Measurements from ENCODE around the gene UBE2I.

UBE2I gene

DNA sequence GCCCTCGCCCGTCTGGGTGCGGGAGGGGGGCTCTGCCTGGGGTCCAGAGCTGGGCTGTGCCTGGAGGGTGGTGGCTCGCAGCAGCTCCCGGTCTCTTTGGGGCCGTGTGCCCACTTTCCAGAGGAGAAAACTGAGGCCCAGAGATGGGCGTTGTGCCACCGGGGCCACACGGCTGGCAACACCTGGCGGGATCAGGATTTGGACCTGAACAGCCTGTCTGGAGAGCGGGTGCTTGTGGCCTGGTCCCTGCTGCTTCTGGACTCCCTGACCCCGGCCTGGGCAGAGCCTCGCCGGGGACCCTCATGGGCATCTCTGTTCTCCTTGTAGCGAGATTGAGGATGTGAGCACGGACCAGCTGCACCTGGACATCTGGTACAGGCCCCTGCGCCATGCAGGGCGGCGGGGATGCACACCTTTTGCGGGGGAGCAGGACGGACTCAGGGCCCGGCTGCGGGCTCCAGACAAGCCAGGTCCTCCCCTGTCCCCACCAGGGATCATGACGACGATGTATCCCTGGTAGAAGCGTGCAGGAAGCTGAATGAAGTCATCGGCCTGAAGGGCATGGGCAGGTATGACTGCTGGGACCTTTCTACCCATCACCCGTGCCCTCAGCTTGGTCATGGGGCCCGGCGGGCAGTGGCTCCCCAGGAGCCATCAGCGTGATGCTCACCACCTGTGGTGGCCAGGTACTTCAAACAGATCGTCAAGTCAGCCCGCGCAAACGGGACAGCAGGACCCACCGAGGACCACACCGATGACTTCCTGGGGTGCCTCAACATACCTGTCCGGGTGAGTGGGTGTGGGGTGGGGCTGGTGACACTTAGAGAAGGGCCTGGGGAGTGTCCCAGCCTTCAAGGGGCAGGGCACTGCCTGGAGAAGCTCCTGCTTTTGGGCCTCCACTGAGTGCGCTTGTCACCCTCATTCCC, 32.3 kb downstream of the UBE2I start:
- DNase-seq: no peak

DNA sequence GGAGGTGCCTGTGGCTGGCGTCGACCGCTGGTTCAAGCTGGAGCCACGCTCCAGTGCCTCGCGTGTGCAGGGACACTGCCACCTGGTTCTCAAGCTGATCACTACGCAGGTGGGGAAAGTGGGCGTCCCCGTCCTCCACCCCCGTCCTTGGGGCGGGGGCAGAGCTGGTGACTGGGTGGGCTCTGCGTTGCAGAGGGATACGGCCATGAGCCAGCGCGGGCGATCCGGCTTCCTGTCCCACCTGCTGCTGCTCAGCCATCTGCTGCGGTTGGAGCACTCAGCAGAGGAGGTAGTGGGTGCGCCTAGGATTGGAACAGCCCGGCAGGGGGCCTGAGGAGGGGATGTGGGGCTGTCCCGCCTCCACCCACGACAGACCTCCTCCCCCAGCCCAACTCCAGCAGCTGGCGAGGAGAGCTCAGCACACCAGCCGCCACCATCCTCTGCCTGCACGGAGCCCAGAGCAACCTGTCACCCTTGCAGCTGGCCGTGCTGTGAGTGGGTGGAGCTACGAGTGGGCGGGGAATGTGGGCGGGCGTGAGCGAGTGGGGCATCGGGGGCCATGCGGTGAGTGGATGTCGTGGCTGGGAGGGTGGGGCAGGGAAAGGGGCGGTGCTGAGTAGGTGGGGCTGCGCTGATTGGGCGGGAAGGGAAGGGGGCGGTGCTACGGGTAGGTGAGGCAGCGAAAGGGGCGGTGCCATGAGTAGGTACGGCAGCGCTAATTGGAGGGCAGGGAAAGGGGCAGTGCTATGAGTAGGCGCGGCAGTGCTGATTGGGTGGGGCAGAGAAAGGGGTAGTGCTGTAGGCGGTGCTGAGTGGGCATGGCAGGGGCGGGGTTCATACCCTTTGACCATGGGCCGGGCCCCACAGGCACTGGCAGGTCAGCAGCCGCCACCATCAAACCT, 33.3 kb downstream of the UBE2I start:
- DNase-seq: peak in 54 of 56 donors; percentile 9 to 97 (median 64)

DNA sequence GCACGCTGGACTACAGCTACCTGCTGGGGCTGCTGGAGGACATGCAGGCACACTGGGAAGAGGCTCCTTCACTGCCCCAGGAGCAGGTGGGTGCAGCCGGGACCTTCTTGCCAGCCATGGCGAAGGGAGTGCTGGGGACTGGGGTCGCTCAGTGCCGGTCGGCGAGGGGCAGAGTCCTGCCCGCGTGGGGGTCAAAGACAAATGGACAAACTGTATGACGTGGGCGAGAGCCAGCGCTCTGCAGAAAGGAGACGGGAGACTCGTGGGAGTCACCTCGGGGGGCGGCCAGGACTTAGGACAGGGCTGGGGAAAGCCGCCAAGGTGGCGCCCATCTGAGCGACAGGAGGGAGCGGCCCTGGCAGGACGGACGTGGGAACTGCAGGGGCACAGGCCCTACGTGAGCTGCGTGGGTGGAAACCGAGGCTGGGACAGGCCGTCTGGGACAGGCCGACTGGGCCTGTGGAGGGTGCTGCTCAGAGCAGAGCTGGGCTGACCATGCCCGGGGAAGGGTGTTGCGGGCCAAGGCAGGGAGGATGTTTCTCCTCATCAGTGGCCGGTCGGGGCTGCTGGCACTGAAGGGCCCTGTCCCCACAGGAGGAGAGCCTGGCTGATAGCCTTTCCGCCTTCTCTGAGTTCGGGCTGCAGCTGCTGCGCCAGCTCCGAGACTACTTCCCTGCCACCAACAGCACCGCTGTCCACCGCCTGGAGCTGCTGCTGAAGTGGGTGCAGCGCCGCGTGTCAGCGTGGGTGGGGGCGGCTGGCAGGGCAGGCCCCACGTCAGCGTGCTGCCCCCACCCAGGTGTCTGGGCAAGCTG, 34.2 kb downstream of the UBE2I start:
- DNase-seq: no peak

DNA sequence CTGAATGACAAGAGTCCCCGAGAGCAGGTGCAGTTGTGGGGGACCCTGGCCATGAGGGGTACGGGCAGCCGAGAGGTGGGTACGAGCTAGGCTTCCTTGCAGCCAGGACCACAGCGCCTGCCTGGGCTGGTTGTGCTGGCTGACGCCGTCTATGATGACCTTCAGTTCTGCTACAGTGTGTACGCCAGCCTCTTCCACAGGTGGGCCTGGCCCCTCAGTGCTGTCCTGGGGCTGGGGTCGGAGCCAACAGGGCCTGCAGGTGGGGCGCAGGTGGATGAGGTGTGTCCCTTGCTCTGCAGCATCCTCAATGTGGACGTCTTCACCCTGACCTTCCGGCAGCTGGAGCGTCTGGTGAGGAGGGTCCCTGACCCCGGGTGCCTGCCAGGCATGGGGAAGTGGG, 35.1 kb downstream of the UBE2I start:
- no peak for DNase-seq

DNA sequence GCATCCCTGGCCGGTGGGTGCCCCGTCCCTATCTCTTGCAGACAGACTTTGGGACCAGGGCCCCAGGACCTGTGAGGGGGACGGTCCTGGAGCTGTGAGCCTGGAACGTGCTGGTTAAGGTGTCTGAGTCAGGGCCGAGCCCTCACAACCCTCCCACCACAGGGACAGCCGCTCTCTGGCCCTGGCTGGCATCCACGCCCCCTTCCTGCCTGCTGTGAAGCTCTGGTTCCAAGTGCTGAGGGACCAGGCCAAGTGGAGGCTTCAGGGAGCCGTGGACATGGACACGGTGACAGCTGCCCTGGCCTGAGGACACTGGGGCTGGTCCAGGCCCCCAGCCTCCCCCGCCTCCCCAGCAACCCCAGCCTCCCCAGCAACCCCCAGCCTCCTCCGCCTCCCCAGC, 35.7 kb downstream of the UBE2I start:
- DNase-seq: no peak

DNA sequence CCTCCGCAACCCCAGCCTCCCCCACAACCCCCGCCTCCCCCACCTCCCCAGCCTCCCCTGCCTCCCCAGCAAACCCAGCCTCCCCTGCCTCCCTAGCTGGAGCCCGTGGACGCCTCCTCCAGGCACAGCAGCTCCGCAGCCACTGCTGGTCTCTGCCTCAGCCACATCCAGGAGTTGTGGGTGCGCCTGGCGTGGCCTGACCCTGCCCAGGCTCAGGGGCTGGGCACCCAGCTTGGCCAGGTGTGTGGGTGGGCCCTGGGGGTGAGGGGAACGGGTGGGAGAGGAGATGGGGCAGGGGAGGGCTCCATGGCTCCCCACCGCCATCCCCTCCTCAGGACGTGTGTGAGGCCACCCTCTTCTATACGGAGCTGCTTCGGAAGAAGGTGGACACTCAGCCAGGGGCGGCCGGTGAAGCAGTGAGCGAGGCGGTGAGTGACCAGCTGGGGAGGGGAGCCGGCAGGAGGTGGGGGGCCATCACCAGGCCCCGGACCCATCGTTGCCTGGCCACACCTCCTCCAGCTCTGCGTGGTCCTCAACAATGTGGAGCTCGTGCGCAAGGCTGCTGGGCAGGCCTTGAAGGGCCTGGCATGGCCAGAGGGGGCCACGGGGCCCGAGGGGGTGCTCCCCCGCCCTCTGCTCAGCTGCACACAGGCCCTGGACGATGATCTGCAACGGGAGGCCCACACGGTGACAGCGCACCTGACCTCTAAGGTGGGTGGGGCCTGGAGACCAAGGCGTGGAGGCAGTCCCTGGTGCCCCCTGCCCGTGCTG, 36.4 kb downstream of the UBE2I start:
- no peak for DNase-seq

DNA sequence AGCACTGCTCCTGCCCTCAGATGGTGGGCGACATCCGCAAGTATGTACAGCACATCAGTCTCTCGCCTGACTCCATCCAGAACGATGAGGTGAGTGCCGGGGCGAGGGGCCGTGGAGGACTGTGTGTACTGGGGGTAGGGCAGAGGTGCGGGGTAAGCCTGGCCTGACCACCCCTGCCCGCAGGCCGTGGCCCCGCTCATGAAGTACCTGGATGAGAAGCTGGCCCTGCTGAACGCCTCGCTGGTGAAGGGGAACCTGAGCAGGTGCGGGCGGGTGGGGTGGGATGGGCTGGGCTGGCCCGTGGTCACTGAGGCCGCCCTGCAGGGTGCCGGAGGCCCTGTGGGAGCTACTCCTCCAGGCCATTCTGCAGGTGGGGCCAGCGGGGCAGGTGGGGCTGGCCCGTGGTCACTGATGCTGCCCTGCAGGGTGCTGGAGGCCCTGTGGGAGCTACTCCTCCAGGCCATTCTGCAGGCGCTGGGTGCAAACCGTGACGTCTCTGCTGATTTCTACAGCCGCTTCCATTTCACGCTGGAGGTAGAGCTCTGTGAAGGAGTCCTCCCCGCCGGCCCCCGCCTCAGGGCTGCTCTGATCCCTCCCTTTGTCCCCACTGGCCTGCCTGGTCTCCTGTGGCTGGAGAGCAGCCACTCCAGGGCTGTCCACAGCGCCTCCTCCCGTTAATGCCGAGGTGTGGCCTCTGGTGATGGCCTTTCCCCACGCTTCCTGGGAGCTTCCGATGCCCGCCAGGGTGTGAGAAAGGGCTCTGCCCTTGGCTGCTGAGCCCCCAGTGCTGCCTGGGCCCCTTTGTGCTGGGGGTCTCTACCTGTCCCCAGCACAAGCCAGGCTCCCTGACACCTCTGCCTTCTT, 37.2 kb downstream of the UBE2I start:
- no peak for DNase-seq

DNA sequence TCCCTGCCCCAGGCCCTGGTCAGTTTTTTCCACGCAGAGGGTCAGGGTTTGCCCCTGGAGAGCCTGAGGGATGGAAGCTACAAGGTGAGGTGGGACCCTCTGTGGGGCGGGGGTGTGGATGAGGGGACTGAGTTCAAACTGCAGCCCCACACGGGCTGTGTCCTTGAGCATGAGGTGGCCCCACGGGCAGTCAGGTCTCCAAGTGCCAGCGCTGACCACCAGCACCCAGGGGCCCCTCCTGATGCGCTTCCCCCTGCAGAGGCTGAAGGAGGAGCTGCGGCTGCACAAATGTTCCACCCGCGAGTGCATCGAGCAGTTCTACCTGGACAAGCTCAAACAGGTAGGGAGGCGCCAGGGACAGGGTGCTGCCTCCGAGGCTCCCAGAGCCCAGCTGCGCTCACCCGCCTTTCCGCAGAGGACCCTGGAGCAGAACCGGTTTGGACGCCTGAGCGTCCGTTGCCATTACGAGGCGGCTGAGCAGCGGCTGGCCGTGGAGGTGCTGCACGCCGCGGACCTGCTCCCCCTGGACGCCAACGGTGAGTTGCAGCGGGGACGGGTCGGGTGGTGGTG, 37.9 kb downstream of the UBE2I start:
- no peak for DNase-seq

DNA sequence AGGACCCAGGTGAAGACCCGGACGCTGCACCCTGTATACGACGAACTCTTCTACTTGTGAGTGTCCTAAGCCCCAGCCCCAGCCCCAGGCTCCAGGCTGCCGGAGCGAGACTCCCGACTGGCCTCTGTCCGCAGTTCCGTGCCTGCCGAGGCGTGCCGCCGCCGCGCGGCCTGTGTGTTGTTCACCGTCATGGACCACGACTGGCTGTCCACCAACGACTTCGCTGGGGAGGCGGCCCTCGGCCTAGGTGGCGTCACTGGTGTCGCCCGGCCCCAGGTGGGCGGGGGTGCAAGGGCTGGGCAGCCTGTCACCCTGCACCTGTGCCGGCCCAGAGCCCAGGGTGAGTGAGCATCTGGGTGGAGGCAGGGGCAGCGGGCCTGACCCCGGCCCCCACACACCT, 38.5 kb downstream of the UBE2I start:
- no peak for DNase-seq

DNA sequence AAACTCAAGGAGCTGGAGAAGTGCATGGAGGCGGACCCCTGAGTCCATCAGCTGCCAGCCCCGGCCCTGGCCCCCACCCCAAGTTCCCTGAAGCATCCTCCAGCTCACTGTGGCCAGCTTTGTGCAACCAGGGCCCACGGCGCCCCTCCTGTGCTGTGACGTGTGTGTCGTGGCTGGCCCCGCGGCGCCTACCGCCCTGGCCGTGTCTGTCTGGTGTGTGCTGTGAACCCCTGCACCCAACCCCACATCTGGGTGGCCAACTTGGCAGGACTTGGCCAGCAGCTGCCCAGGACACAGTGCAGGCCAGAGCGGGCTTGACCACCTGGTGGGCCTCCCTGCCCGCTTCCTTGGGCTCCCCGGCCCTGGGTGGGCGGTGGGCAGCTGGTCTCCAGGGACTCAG, 39.0 kb downstream of the UBE2I start:
- DNase-seq: no peak

DNA sequence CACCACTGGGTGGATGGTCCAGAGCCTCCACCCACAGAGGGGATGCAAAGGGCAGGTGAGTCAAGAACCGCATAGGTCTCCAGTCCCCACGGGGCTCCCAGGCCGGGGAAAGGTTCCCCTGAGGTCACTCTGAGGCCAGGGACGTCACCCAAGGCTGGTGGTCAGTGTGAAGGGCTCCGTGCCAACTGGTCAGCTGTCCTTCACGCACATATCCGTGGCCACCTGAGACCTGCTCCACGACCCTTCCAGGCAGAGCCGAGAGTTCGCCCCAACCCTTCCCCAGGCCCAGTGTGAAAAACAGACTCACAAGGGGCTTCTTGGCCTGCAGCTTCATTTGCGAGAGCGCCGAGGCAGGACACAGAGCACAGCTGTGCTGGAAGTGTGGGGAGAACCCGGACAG, 39.5 kb downstream of the UBE2I start:
- DNase-seq: no peak

DNA sequence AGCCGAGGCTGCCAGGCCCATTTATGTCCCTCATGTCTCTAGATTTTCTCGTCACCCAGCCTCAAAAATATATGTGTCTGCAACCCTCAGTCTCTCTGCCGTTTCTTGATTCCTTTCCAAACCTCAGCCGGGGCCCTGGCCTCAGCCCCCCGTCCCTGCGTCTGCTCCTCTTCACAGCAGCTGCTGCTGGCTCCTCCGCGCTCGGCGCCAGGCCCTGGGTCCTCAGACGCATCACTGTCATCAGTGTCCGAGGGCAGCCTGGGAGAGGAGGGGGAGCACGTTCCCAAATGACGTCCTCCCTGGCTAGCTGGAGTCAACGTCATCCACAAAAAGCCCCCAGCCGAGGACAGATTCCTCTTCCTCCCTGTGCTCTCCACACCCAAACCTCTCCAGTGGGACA, 39.9 kb downstream of the UBE2I start:
- no peak for DNase-seq

DNA sequence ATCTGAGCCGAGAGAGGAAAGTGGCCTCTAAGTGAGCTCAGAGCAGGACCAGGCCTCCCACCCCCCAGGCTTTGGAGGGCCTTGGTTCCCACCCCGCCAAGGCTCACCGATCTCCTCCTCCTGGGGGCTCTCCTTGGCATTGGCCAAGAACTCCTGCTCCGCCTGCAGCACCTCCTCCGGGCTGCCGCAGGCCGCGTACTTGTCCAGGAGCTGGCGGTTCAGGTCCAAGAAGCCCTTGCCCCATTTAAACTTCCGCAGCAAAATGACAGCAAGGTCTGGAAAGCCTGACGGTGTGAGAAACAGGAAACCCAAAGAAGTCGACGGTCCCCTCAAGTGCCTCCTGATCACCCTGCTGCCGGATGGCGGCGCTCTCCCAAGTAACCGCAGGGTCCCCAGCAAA, 40.5 kb downstream of the UBE2I start:
- no peak for DNase-seq

DNA sequence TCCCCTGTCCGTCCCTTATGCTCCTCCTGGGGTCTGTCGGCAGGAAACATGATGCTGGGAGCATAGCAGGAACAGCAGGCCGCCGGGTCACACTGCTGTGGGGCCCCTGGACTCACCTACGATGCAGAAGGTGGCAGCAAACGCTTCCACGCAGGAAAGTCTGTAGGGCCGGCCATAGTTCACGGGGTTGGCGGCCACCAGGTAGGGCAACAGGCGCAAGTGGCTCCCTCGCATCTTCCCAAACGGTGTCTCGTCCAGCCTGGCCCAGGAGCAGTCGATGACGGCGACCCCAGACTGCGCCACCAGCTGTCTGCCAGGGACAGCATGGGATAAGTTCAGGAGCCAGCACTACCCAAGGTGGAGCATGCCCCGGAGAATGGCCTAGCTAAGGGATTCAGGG, 41.3 kb downstream of the UBE2I start:
- no peak for DNase-seq

DNA sequence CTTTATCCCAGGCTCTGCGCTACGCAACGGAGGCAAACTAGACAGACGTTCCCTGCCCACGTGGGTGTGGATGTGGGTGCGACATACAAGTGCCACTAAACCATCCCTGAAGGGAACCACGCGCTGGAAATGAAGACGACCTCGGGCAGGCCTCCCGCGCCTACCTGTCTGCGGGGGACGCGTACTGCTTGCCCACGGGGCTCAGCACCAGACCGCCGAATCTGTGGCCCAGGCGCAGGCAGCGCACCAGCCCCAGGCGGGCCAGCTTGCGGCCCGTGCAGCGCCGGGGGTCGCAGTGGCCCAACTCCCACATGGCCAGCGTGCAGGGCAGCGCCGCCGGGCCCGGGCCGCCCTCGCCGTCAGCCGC, 41.8 kb downstream of the UBE2I start:
- DNase-seq: peak in 4 of 56 donors; percentile 10 to 29 (median 26)

DNA sequence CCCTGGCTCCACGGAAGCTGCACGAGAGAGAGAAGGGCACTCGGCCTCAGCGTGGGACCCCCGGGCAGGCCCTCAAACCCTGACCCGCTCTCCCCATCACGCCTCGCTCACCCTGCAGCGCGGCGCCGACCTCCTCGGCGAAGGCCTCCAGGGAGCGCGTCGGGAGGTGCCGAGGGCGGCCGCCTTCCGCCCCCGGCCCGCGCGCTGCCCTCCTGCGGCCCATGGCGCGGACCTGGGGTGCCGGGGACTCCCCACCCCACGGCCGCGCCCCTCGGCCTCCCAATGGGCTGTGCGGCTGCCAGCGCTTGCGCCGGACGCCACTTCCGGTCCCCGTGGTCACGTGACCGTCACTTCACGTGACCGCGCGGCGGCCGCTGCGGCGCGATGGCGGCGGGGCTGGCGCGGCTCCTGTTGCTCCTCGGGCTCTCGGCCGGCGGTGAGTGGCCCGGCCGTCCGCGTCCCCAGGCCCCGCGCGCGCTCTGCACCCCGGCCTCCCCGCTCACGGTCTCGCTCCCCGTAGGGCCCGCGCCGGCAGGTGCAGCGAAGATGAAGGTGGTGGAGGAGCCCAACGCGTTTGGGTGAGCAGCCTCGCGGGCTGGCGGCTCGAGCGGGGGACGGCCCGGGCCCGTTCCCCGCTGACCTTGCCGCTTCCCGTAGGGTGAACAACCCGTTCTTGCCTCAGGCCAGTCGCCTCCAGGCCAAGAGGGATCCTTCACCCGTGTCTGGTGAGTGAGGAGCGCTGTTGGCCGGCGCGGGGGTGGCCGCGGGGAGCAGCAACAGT, 42.3 kb downstream of the UBE2I start, which contains the start of the genes GNPTG and TSR3:
Gene GNPTG (plus strand): TSS at position 350 of the 781 bp plus-strand sequence. CDS start 35 bp downstream, at position 385.
Gene TSR3 (minus strand): TSS at position 297 of the 781 bp plus-strand sequence. CDS start 74 bp downstream, at position 223.
- DNase-seq: peak in 52 of 56 donors; percentile 18 to 86 (median 67)

DNA sequence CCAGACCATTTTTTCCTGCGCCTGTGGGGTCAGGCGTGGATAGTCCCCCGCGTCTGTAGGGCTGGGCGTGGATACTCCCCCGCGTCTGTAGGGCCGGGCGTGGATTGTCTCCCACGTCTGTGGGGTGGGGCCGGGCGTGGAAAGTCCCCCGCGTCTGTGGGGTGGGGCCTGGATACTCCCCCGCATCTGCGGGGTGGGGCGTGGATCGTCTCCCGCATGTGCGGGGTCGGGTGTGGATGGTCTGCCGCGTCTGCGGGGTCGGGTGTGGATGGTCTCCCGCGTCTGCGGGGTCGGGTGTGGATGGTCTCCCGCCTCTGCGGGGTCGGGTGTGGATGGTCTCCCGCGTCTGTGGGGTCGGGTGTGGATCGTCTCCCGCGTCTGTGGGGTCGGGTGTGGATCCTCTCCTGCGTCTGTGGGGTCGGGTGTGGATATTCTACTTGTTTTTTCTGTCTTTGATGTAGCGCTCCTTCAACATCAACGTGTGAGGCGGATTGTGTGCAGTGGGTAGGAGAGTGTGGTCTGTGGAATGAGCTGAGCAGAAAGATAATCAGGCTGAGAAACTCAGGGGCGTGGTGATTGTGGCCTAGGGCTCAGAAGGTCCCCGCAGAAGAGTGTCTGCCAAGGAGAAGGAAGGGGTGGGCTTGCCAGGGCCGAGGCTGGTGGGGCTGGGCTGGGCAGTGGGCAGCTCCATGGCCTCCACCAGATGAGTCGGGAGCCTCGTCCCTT, 45.5 kb downstream of the UBE2I start:
- no peak for DNase-seq
